Fibroblast of skin of left quadriceps (primary cell): ENCODE data around the gene ITCH.
"Not testable (repeated sequence)": the region's sequence is repeated elsewhere in the genome, so short reads cannot be mapped to it uniquely, and the experiment has no call there.

Source experiments
- DNase-seq, 2 experiments: peaks; one replicate each; pipeline ENCODE4 v3.0.0-alpha.2; 2013; ENCODE audit warnings: low read depth in 2 of 2

Gene ITCH

GRCh38 chr20:34414525-34414924 lies 51.5 kb downstream of the ITCH start:
- not testable (repeated sequence) for DNase-seq

GRCh38 chr20:34415079-34415478 lies 52.0 kb downstream of the ITCH start:
- DNase-seq, result no peak

GRCh38 chr20:34420146-34420545 lies 57.1 kb downstream of the ITCH start:
- no peak for DNase-seq

- no peak for DNase-seq
Measured at GRCh38 chr20:34420975-34421374, 57.9 kb downstream of the ITCH start.

GRCh38 chr20:34421766-34422466 lies 58.8 kb downstream of the ITCH start:
- no peak for DNase-seq

GRCh38 chr20:34425032-34425690 lies 62.1 kb downstream of the ITCH start:
- DNase-seq, result not testable (repeated sequence)

- no peak for DNase-seq
Measured at GRCh38 chr20:34426026-34426425, 63.0 kb downstream of the ITCH start.

- no peak for DNase-seq
Measured at GRCh38 chr20:34427331-34427730, 64.3 kb downstream of the ITCH start.

- no peak for DNase-seq
Measured at GRCh38 chr20:34427784-34428183, 64.7 kb downstream of the ITCH start.

GRCh38 chr20:34431168-34431567 lies 68.1 kb downstream of the ITCH start:
- no peak for DNase-seq

GRCh38 chr20:34432663-34433062 lies 69.6 kb downstream of the ITCH start:
- DNase-seq, result not testable (repeated sequence)

GRCh38 chr20:34433391-34433790 lies 70.3 kb downstream of the ITCH start:
- no peak for DNase-seq

GRCh38 chr20:34435589-34435988 lies 72.5 kb downstream of the ITCH start:
- no peak for DNase-seq

- no peak for DNase-seq
Measured at GRCh38 chr20:34437330-34437986, 74.4 kb downstream of the ITCH start.

GRCh38 chr20:34439168-34439567 lies 76.1 kb downstream of the ITCH start:
- DNase-seq, result no peak

GRCh38 chr20:34441423-34441822 lies 78.3 kb downstream of the ITCH start:
- DNase-seq, result not testable (repeated sequence)

- DNase-seq, result no peak
Measured at GRCh38 chr20:34443546-34443945, 80.5 kb downstream of the ITCH start.

- no peak for DNase-seq
Measured at GRCh38 chr20:34445177-34446065, 82.3 kb downstream of the ITCH start.

GRCh38 chr20:34448517-34448916 lies 85.4 kb downstream of the ITCH start:
- no peak for DNase-seq

- no peak for DNase-seq
Measured at GRCh38 chr20:34449674-34450592, 86.9 kb downstream of the ITCH start.
